COLO668 (cell line): Measurements from ENCODE around the gene PIK3CD.
"Not testable (repeated sequence)": the region's sequence is repeated elsewhere in the genome, so short reads cannot be mapped to it uniquely, and the experiment has no call there.

Source experiments
- DNase-seq: peaks from one replicate; lab custom pipeline; 2025; ENCODE audit not compliant: unreplicated experiment; lab: John Stamatoyannopoulos, UW

Gene PIK3CD

GRCh38 chr1:9618909-9619679 lies 32.4 kb upstream of the PIK3CD start:
- DNase-seq: no peak

GRCh38 chr1:9621032-9621431 lies 30.5 kb upstream of the PIK3CD start:
- DNase-seq: no peak

DNA sequence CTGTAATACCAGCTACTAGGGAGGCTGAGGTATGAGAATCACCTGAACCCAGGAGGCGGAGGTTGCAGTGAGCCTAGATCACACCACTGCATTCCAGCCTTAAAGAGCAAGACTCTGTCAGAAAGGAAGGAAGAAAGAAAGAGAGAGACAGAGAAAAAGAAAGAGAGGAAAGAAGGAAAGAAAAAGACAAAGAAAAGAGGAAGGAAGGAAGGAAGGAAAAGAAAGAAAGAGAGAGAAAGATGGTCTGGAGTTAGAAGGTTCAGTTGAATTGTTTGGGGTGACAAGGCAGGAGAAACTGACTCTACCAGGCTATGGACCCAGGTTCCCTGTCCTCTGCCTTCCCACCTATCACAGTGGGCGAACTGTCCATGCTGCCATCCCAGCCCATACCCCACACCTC lies 27.4 kb upstream of the PIK3CD start:
- no peak for DNase-seq

GRCh38 chr1:9625030-9625429 lies 26.5 kb upstream of the PIK3CD start:
- not testable (repeated sequence) for DNase-seq

DNA sequence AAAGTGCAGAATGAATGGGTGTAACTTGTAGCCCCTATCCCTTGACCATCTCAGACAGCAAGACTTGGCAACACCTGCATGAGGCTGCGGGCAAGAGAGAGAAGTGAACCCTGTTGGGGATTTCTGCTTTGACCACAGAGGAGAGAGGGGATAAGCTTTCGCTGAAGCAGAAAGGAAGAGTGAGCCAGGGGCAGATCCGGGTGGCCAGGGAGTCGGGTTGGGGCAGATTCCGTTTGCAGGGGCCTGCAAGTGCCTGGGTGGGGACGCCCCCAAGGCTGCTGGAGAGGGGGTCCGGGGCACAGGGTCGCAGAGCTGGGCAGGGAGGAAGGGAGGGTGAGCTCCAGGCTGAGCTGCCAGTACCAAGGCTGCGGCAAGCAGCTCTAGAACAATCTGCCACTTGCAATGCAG lies 25.3 kb upstream of the PIK3CD start:
- DNase-seq: no peak

DNA sequence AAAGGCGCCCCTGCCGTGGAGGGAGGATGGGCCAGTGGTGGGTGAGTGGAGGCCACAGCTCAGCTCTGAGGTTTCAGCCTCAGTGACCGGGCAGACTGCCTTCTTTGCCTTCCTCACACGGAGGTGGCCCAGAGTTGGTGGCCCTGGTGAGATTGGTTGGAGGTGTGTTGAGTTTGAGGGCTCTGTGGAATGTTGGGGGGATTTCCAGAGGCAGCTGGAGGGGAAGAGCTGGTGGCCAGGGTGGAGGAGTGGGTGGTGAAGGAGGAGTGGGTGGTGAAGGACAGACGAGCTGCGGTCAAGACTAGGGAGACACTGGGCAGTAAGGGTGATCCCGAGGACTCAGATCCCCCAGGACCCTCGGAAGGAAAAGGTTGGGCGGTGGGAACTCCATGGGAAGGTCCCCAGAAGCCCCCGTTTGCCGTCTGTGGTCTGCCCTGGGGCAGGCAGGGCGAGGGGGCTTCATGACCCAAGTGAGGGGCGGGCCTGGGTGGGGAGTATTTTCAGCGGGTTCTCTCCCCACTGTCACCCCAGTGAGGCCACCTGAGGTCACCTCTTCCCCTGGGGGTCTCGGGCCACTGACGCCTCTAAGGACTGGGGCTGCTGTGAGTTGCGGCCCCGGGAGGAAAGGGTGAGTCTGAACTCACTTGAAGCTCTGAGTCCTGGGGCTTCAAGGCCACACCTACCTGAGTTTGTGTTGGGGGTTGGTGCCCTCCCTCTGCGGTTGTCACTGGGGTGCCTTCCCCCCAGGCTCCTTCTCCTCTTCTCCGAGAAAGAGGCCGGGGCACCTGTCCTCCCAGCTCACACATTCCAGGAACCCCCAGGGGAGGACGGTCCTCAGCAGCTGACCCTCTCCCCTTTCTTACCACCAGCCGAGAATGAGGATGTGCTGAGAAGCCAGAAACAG lies 22.7 kb upstream of the PIK3CD start:
- no peak for DNase-seq

GRCh38 chr1:9629445-9630201 lies 21.9 kb upstream of the PIK3CD start:
- DNase-seq: no peak

DNA sequence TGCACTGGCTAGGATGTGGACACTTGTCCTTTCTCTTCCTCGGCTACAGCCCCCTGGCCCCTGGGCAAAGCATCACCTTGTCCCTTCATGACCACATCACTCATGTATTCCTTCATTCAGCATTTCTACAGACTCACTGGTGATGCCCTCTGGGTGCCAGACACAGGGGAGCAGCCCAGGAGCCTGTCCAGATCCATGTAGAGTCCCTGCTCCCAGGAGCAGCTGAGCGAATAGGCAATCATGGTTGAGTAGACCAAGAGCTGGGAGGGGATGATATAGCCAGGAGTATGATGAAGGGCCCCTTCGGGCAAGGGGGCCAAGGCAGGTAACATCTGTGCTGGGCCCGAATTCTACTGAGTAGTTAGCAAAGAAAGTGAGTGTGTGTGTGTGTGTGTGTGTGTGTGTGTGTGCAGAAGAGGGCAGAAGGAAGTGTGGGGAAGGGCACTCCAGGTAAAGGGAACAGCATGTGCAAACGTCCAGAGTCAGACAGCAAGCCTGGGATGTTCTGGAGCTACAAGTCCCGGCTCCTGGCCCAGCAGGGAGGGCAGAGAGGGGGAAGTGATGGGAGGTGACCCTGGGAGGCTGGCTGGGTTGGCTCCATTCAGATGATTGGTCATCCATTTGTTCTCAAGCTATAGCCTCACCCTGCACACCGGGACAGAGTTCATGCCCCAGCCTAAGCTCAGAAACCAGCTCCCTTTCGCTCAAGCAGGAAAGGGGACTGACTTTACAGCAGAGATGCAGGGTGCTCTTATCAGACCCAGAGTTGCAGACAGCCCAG lies 21.0 kb upstream of the PIK3CD start:
- DNase-seq: no peak

- DNase-seq: no peak
These were observed 19.9 kb upstream of the PIK3CD start for GRCh38 chr1:9631613-9632012.

- DNase-seq: no peak
These were observed 18.0 kb upstream of the PIK3CD start for GRCh38 chr1:9633493-9633892.

GRCh38 chr1:9634582-9634981 lies 16.9 kb upstream of the PIK3CD start:
- no peak for DNase-seq

DNA sequence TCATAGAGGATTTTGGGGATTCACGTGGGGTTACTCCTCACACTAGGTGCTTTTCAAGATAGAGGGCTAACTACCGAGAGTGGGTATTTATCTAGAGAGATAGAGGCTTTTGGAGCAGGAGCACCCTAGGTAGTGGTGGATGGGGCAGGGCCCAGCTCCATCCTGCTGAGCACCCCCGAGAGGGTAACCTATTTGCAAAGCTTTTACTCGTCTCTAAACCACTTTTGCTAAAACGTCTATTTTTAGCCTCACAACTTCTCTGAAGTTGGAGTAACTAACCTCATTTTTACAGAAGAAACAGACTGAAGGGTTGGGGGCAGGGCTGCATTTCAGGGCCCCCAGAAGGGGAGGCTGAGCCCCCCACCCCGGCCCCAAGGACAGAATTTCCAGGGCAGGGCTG lies 12.3 kb upstream of the PIK3CD start:
- no peak for DNase-seq

GRCh38 chr1:9643351-9644256 lies 7.9 kb upstream of the PIK3CD start:
- DNase-seq: no peak

- no peak for DNase-seq
These were observed 5.5 kb upstream of the PIK3CD start for GRCh38 chr1:9646037-9646436.

DNA sequence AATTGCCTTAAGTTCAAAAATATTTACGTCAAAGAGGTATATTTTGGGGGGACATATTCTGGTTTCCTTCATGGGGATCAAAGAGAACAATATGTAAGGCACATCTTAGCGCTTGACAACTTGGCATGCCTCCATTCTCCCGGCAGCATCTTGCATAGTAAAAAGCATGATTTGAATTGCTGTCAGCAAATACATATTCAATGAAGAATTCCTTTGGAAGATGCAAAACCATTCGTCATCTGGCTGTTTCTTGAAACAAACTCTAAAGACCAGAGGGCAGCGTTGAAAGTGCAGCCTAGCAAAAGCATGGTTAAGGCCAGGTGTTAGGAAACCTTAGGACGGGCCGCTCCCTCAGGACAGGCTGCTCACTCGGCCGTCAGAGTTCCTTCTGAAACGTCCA lies 3.4 kb upstream of the PIK3CD start:
- DNase-seq: no peak

- DNase-seq: no peak
These were observed 1.8 kb upstream of the PIK3CD start for GRCh38 chr1:9649769-9650168.

GRCh38 chr1:9651220-9651564 lies 339 bp upstream of the PIK3CD start:
- no peak for DNase-seq

- no peak for DNase-seq
These were observed 1.1 kb downstream of the PIK3CD start for GRCh38 chr1:9652379-9653209.

- DNase-seq: no peak
These were observed 1.6 kb downstream of the PIK3CD start for GRCh38 chr1:9653210-9653490.
